NCI-H128 (cell line): Measurements from ENCODE around the gene TGFBI.
"Not testable (repeated sequence)": the region's sequence is repeated elsewhere in the genome, so short reads cannot be mapped to it uniquely, and the experiment has no call there.

Source experiments
- DNase-seq: peaks from one replicate; lab custom pipeline; 2025; ENCODE audit not compliant: unreplicated experiment; lab: John Stamatoyannopoulos, UW

Gene TGFBI

DNA sequence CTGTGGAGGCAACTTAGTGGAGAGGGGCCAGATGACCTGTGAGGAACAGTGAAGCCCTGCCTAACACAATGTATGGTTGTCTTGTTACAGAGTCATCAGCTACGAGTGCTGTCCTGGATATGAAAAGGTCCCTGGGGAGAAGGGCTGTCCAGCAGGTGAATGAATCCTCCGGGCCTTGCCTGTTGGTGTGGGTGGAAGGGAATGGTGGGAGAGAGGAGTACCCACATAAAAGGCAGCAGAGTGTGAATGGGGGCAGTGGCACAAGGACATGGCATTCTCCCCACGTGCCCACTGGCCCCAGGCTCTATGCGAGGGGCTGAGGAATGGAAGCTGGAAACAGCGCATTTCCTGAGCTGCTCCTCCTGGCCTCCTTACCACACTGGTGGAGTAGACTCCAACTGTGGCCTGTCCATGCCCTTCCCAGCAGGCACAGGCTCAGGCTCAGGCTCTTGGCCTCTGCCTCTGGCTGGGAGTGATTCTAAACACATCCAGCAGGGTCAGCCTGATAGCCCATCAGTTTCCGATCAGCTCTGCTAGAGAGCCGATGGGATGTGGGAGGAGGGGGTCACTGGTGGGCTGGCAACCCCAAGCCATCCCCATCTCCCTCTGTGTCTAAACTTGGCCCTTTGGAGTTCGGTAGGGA, 15.3 kb downstream of the TGFBI start:
- no peak for DNase-seq

DNA sequence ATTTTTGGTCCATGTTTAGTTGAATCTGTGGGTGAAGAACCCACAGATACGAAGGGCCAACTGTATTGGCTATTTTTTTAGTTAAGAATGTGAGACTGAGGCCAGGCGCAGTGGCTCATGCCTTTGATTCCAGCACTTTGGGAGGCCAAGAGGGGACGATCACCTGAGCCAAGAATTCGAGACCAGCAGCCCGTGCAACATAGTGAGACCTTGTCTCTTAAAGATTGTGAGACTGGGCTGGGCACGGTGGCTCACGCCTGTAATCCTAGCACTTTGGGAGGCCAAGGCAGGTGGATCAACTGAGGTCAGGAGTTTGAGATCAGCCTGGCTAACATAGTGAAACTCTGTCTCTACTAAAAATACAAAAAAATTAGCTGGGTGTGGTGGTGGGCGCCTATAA, 16.2 kb downstream of the TGFBI start:
- DNase-seq, result not testable (repeated sequence)

DNA sequence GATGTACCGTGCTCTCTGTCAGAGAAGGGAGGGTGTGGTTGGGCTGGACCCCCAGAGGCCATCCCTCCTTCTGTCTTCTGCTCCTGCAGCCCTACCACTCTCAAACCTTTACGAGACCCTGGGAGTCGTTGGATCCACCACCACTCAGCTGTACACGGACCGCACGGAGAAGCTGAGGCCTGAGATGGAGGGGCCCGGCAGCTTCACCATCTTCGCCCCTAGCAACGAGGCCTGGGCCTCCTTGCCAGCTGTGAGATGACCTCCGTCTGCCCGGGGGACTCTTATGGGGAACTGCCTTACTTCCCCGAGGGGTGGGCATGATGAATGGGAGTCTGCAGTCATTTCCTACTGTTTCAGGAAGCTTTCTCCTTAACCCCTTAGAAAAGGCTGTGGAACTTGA, 17.5 kb downstream of the TGFBI start:
- DNase-seq, result no peak

DNA sequence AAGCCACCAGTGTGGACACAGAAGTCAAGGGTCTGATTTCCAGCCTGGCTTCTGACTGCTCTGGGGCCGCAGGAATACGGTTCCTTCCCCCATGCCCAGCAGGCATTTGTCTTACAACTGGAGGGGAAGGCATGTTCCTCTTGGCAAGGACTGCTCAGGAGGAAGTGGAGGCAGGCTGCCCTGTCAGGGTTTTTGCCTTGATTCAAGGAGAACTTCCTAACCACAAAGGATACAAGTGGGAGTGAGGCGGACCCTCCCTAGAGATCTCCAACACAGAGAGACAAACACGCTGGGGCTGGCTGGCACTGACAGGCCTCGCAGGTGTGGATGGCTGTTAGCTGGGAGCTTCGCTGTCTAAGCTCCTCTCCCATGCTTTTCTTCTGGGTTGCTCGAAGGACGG, 19.1 kb downstream of the TGFBI start:
- no peak for DNase-seq

DNA sequence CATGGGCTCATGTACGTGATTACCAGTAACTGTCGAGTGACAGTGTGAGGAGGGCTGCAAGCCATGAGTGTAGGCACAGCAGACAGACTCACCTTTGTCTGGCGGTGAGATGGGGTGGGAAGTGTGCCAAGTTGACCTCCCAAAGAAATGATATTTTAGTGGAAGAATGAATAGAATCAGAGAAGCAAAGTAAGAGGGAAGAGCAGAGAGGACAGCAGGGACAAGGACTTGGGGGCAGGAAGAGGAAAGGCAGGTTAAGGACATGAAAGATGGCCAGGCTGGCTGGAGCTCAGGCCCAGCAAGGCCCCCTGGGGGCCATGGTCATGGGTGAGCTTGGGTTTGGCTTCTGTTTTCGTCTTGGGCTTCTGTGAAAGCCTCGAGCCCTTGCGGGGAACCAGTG, 20.2 kb downstream of the TGFBI start:
- DNase-seq, result no peak

DNA sequence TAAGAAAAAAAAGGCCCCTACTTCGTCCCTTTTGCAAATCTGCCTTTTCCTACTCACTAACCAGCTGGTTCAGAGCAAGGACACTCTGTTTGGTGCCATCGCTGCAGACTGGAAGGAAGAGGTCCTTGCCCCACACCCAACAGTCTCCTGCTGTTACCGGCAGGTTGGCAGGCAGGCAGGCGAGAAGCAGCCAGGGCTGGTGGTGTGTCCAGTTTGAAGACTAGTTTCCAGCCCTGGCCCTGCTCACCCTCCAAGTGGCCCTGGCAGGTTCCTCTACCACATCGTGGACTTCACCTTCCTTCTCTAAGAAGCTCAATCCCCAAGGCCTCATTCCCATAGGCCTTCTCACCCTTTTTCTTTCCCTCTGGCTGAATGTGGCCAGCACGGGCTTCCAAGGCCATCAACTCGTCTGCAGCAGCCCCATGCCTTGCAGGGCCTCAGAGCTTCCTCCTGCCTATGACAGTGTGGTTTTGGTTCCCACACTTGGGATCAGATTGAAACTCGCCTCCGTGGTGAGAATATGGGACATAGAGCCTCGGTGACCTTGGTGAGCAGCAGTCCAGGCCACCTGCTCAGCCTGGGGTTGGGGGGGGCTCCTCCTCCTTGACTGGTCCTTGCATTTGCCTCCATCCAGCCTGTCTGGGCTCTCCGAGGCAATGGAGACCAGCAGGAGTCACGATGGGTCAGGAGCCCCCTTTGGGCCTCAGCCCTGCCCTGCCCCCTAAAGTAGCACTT, 22.9 kb downstream of the TGFBI start:
- no peak for DNase-seq

DNA sequence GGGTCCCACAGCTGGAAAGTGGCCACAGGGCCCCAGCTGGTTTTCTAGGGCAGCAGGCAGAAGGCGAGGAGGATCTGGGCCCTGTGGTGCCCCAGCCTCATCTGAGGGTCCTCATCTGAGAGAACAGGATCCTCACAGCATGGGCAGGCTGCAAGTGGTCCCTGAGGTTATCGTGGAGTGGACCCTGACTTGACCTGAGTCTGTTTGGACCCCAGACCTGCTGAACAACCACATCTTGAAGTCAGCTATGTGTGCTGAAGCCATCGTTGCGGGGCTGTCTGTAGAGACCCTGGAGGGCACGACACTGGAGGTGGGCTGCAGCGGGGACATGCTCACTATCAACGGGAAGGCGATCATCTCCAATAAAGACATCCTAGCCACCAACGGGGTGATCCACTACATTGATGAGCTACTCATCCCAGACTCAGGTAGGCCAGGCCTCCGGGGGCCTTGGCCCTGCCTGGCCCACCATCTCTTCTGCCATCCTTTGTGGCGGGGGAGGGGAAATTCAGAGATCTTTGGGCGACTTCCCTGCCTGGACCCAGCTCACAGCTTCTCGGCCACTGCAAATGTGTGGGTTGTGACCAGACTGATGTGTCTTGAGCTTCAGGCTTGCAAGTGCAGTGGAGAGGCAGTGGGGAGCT, 24.0 kb downstream of the TGFBI start:
- DNase-seq, result no peak

DNA sequence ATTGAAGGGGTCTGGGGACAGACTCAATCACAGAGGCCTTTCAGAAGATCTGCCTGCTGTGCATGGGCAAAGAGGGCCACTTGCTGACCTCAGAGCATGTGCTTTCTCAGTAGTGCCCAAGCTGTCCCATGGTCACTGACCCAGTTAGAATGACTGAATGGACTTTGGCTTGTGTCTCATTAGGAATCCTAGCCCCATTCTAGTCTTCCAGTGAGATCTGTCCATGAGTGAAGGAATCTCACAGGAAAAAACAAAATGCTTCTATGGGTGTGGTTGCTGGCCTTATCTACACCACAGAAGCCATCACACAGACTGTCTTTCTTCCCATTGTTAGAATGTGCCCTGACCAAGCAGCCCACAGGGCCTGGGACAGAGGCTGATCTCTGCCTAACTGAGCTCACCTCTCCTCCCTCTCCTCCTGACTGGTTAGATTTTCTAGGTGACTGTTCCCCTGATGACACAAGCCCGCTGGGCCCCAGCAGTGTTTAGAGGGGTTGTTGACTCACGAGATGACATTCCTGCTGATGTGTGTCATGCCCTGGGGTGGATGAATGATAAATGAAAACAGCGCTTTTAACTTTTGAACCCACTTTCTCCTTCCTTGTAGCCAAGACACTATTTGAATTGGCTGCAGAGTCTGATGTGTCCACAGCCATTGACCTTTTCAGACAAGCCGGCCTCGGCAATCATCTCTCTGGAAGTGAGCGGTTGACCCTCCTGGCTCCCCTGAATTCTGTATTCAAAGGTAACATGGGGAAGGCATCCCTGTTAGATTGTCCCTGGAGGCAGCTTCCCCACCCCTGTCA, 24.8 kb downstream of the TGFBI start:
- no peak for DNase-seq

DNA sequence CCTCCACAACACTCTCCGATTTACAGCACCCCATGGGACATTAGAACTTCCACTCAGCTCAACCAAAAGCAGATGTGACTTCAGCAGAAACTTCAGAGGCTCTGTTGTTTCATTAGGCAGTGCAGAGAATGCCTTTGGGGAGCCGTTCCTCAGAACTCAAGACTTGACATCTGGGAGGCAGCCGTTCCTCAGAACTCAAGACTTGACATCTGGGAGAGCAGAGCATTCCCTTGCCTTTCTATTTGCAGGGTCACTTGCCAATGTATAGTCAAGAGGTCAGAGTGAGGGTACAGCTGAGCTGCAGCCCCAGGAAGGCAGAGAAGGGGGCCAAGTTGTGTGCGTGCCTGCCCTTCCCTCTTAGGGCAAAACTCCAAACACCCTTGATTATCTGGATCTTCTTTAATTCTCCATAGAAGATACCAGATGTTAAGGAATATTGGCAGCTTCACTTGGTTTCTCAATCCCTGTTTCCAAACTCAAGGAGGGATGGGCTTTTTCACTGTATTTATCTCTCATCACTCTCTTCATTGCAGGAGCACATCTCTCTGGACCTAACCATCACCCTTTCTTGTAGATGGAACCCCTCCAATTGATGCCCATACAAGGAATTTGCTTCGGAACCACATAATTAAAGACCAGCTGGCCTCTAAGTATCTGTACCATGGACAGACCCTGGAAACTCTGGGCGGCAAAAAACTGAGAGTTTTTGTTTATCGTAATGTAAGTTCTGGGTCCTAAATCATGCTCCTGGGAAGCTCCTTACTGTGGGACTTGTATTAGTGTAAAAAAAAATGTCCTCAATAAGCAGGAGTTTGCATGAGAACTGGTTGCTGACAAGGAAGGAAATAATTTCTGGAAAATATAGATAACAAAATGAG, 25.6 kb downstream of the TGFBI start:
- no peak for DNase-seq

DNA sequence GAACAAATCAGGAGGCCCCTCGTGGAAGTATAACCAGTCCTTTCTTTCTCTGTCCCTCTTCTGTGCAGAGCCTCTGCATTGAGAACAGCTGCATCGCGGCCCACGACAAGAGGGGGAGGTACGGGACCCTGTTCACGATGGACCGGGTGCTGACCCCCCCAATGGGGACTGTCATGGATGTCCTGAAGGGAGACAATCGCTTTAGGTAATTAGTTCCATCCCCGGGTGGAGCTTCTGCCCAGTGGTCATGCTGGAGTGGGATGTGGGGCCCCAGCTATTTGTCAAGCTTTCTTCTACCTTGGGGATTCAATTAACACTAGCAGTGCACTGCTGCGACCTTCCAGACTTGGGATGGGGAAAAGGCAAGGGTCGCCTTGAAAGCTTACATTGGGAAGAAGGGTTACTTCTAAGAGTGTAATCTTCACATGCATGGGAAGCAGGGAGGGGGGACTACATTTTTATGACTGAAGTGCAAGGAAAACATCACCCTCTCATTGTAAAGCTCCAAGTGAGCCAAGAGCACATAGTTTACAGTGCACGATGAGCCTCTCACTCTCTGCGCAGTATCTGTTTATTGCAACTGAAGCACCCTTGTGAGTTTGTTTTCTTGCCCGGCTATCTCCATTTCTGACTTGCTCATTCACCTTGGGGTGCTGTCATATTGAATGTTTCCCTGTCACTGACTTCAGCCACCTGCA, 27.0 kb downstream of the TGFBI start:
- DNase-seq, result no peak

DNA sequence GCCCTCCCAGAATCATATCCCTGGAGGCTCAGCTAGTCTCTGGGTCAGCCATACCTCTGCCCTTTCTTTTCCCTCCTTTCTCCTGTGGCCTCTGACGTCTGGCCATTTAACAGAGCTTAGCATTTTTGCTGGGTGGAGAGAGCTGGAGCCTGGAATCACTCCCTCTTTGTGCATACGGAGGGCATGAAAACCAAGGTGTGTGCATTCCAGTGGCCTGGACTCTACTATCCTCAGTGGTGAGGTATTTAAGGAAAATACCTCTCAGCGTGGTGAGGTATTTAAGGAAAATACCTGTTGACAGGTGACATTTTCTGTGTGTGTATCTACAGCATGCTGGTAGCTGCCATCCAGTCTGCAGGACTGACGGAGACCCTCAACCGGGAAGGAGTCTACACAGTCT, 27.5 kb downstream of the TGFBI start:
- no peak for DNase-seq

DNA sequence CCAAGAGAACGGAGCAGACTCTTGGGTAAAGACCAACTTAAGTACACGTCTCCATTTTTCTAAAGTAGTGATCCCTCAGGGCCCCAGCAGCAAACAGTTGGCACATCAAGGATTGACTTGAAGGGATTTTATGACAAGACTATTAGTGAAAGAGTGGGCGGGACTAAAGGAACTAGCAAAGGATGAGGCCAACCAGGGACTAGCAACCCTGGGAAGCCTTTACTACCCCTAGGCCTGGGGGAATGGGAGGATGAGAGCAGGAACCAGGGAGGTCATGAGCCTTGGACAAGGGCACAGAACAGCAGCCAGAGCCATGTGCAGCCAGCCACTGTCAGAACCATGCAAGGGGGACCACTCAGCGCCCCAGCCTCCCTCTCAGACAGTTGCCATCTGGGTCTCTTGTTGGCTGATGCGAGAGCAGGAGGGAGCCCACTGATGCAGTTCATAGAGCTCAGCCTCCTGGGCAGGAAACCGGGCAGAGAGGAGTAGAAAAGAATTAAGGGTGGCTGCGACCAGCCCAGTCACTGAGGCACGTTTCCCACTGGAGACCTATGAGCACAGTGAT, 28.1 kb downstream of the TGFBI start:
- no peak for DNase-seq

DNA sequence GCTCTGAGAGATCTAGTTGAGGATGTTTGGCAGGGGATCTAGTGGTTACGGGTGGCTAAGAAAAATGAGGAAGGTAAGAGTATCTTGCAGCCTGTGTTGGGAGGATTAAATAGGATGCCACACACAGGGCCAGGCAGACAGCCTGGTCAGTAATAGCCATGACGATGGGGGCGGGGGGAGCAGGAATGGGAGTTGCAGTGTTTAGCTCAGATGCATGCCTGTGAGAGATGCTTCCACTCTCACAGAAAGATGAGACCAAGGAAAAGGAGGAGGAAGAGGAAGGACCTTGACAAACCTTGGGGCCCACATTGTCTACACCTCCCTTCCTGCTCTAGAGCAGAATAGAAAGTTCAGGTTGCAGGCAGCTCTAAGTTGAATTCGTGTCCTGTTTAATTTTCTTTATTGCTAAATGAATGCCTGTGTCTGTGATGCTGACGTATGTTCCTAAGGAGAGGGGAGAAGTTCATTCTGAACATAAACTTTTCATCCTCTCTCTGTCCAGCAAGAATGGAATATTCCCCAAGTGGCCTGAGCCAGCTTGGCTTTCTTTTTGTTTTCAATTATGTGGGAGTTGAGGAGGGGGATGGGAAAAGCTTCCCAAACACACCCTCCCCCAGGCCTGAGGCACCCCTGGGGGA, 28.7 kb downstream of the TGFBI start:
- no peak for DNase-seq

DNA sequence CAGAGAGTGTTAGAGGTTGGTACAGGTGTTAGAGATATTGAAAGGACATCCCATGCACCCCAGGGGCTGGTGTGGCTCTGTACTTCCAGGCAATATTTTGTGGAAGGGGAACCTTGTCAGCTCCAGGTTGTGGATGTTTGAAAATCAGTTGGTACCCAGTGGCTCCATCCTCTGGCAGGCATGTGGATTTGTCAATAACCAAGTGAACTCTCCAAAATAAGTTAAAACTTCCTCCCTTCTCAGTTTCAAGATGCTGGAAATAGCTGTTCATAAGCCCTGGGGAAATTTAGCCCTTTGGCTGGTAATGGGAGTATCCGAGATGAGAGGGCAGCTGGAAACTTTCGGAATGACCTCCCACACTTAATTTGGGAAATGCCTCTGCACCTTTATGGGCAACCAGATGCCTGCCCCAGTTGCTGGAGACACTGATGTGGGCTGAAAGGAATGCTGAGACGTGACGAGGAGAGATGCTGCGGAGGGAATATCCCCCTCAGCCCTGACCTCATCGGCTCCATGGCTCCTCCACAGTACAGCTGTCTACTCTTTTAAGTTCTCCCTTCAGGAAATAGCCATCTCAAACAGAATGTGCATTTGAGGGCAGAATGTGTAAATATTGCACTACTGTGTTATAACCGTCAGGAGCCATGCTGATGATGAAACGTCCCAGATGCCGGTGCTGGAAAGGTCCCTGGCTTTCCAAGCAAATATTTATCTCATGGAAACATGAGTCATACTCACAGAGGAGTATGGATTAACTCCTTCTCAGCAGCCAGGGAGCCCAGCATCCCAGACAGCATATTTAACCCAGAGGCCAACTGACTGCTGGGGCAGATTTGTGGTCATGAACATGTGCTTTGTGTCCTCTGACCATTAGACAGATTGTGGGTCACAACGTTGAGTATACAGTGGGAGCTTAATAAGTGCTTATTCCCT, 29.5 kb downstream of the TGFBI start:
- DNase-seq, result no peak

DNA sequence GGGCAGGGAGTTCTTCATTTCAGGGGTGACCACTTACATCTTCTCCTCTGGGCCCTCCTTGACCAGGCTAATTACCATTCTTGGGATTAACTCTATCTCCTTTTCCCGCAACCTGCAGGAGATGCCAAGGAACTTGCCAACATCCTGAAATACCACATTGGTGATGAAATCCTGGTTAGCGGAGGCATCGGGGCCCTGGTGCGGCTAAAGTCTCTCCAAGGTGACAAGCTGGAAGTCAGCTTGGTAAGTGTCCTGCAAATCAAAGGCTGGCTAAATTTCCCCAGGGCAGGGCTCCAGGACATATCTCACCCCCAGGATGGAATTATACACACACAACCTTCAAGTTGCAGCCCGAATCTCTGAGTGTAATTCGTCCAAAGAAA, 30.2 kb downstream of the TGFBI start:
- DNase-seq, result no peak

DNA sequence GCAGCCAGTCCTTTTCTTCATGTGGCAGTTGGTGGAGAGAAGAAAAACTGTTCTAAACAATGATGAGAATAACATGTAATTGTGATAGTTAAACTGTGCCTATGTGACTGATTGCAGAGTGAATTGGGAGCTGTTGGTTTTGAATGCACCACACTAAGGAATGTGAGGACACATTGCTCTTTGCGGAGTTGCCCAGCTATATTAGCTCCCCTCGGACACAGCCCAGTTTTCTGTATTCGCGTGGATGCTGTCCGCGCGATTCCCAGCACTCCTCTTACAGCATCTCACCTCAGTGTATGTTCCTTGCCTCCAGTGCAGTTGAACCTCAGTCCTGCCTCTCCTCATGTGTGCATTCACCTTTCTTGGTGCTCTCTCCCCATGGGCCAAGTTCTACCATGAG, 32.2 kb downstream of the TGFBI start:
- no peak for DNase-seq

DNA sequence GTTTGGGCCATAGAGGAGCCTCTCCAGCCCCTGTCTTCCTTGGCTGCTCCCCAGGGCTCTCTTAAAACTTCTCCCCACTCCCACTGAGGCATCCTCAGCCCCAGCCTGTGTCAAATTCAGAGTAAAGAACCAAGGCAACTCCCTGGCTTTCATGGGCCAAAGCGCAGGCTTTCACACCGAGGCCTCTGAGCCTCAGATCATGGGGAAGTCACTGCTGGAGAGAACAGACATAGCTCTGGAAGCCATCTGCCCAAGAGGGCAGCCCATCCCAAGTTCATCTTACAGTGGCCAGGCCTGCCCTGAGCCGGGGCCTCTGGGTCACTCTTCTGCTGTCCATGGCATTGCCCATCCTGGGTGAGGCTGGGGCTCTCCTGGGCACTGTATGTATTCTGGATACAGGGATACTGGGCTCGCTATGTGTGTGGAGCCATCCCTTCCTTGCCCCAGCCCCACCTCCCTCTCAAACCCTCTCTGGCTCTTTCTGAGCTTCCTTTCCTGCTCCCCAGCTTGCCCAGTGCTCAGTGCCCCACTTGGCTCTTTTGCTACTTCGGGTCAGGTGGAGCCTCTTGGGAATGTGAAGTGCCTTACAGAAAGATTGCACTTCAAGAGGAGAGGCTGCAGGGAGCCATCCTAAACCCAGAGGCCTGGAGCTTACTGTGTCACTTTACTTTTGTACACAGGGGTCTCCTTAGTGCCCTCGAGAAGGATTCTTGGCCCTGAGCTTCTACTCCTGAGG, 33.0 kb downstream of the TGFBI start:
- no peak for DNase-seq
